DOHH2 (cell line): ENCODE measurements around the gene CDK14.

Source experiments
- H3F3A ChIP-seq: fragments of 200-600 bp; sonication (generic), shearing (Covaris generic); 2 replicates; pipeline ENCODE4 v1.6.0; 2016; ENCODE audit warnings: antibody characterized with exemption, mild to moderate bottlenecking; ENCODE audit not compliant: control insufficient read depth, insufficient read depth
- H3K27ac ChIP-seq: fragments of 200-600 bp; sonication (generic); 2 replicates; pipeline ENCODE4 v1.5.1; 2014; ENCODE audit warnings: low read depth, mild to moderate bottlenecking, low read length, moderate library complexity
- H3K27me3 ChIP-seq: fragments of 200-600 bp; sonication (generic); 2 replicates; pipeline ENCODE4 v1.6.1; 2014; ENCODE audit warnings: mild to moderate bottlenecking, low read length, mixed read lengths; ENCODE audit not compliant: control insufficient read depth
- H3K36me3 ChIP-seq: fragments of 200-600 bp; sonication (generic); 2 replicates; pipeline ENCODE4 v1.6.1; 2014; ENCODE audit warnings: mild to moderate bottlenecking, low read length, moderate library complexity, mixed read lengths; ENCODE audit not compliant: control insufficient read depth
- H3K4me1 ChIP-seq: fragments of 200-600 bp; sonication (generic); 2 replicates; pipeline ENCODE4 v1.6.1; 2014; ENCODE audit warnings: mild to moderate bottlenecking, low read length, mixed read lengths; ENCODE audit not compliant: control insufficient read depth
- H3K4me2 ChIP-seq: fragments of 200-600 bp; sonication (generic); 2 replicates; pipeline ENCODE4 v1.6.0; 2014; ENCODE audit warnings: mild to moderate bottlenecking, low read length, moderate library complexity
- H3K4me3 ChIP-seq: fragments of 200-600 bp; sonication (generic); 2 replicates; pipeline ENCODE4 v1.5.1; 2014; ENCODE audit warnings: mild to moderate bottlenecking, low read length, mixed read lengths
- H3K79me2 ChIP-seq: fragments of 200-600 bp; sonication (generic); 2 replicates; pipeline ENCODE4 v1.6.1; 2014; ENCODE audit warnings: mild to moderate bottlenecking, low read length, mixed read lengths; ENCODE audit not compliant: control insufficient read depth
- H3K9me2 ChIP-seq: fragments of 200-600 bp; sonication (generic); replicated peaks from 2 replicates; pipeline ENCODE4 v1.6.1; 2014; ENCODE audit warnings: mild to moderate bottlenecking, low read length, mixed read lengths; ENCODE audit not compliant: control insufficient read depth
- H3K9me3 ChIP-seq: fragments of 200-600 bp; sonication (generic); 2 replicates; pipeline ENCODE4 v1.6.1; 2014; ENCODE audit warnings: antibody characterized with exemption, low read length, mixed read lengths; ENCODE audit not compliant: control insufficient read depth, insufficient read depth
- H4K20me1 ChIP-seq: fragments of 200-600 bp; sonication (generic); 2 replicates; pipeline ENCODE4 v1.6.0; 2014; ENCODE audit warnings: low read depth, mild to moderate bottlenecking, antibody characterized with exemption, low read length, moderate library complexity; ENCODE audit not compliant: control insufficient read depth, insufficient read depth
- CTCF ChIP-seq: fragments of 200-600 bp; sonication (generic); IDR thresholded peaks from one replicate; pipeline ENCODE4 v1.5.1; 2014; ENCODE audit warnings: antibody characterized with exemption, mild to moderate bottlenecking, low read depth, low read length; ENCODE audit not compliant: poor library complexity, severe bottlenecking
- EZH2phosphoT487 ChIP-seq: fragments of 200-600 bp; sonication (generic); IDR thresholded peaks from 2 replicates; pipeline ENCODE4 v1.6.1; 2017; ENCODE audit warnings: borderline replicate concordance, mild to moderate bottlenecking, antibody characterized with exemption, low read length, moderate library complexity, mixed read lengths

Gene CDK14

GRCh38 chr7:91043186-91043585 is 447.1 kb downstream of the CDK14 start:
- H3K79me2 ChIP-seq = no peaks in the 10 kb centered on the region
- H3K4me3 ChIP-seq = no peak overlapping the region
- TF ChIP-seq EZH2phosphoT487 (no peak), CTCF (no peak)
- H3K27me3 ChIP-seq = no peaks in the 10 kb centered on the region
- peaks cover 12% of the 10 kb centered on the region for H3K36me3 ChIP-seq
- no peak overlapping the region for H3K27ac ChIP-seq
- 0 out of 2 replicates have a peak, but pooled peaks cover 4% of the 10 kb centered on the region for H3F3A ChIP-seq
- no peaks in the 10 kb centered on the region for H3K9me3 ChIP-seq
- H3K4me2 ChIP-seq = no peak overlapping the region
- H3K9me2 ChIP-seq = no peaks in the 10 kb centered on the region
- no peaks in the 10 kb centered on the region for H3K4me1 ChIP-seq
- no peaks in the 10 kb centered on the region for H4K20me1 ChIP-seq

GRCh38 chr7:91043924-91044645 is 448.0 kb downstream of the CDK14 start:
- TF ChIP-seq EZH2phosphoT487 = no peak
- TF ChIP-seq CTCF = no peak
- Histone ChIP-seq H4K20me1 (no peaks in the 10 kb centered on the region), H3K4me2 (no peak overlapping the region), H3K27me3 (no peaks in the 10 kb centered on the region), H3K79me2 (no peaks in the 10 kb centered on the region), H3F3A (0 out of 2 replicates have a peak, but pooled peaks cover 4% of the 10 kb centered on the region), H3K4me3 (no peak overlapping the region), H3K36me3 (peaks cover 13% of the 10 kb centered on the region), H3K9me2 (no peaks in the 10 kb centered on the region), H3K4me1 (no peaks in the 10 kb centered on the region), H3K27ac (no peak overlapping the region), H3K9me3 (no peaks in the 10 kb centered on the region)

- H3K9me2 ChIP-seq = no peaks in the 10 kb centered on the region
- no peaks in the 10 kb centered on the region for H3K4me1 ChIP-seq
- peaks cover 13% of the 10 kb centered on the region for H3K36me3 ChIP-seq
These were observed 449.5 kb downstream of the CDK14 start for GRCh38 chr7:91045606-91046005.

More at GRCh38 chr7:91045606-91046005, 449.5 kb downstream of the CDK14 start:
- TF ChIP-seq CTCF = no peak
- TF ChIP-seq EZH2phosphoT487 = no peak
- no peak overlapping the region for H3K4me2 ChIP-seq
- H4K20me1 ChIP-seq = no peaks in the 10 kb centered on the region
- H3K9me3 ChIP-seq = no peaks in the 10 kb centered on the region
- H3K79me2 ChIP-seq = no peaks in the 10 kb centered on the region
- H3K4me3 ChIP-seq = no peak overlapping the region
- 0 out of 2 replicates have a peak, but pooled peaks cover 4% of the 10 kb centered on the region for H3F3A ChIP-seq
- no peaks in the 10 kb centered on the region for H3K27me3 ChIP-seq
- H3K27ac ChIP-seq = no peak overlapping the region
